ENCODE data around the gene MROH2A.
"Not testable (repeated sequence)": the region's sequence is repeated elsewhere in the genome, so short reads cannot be mapped to it uniquely, and the experiment has no call there.

The MROH2A gene, protein sequence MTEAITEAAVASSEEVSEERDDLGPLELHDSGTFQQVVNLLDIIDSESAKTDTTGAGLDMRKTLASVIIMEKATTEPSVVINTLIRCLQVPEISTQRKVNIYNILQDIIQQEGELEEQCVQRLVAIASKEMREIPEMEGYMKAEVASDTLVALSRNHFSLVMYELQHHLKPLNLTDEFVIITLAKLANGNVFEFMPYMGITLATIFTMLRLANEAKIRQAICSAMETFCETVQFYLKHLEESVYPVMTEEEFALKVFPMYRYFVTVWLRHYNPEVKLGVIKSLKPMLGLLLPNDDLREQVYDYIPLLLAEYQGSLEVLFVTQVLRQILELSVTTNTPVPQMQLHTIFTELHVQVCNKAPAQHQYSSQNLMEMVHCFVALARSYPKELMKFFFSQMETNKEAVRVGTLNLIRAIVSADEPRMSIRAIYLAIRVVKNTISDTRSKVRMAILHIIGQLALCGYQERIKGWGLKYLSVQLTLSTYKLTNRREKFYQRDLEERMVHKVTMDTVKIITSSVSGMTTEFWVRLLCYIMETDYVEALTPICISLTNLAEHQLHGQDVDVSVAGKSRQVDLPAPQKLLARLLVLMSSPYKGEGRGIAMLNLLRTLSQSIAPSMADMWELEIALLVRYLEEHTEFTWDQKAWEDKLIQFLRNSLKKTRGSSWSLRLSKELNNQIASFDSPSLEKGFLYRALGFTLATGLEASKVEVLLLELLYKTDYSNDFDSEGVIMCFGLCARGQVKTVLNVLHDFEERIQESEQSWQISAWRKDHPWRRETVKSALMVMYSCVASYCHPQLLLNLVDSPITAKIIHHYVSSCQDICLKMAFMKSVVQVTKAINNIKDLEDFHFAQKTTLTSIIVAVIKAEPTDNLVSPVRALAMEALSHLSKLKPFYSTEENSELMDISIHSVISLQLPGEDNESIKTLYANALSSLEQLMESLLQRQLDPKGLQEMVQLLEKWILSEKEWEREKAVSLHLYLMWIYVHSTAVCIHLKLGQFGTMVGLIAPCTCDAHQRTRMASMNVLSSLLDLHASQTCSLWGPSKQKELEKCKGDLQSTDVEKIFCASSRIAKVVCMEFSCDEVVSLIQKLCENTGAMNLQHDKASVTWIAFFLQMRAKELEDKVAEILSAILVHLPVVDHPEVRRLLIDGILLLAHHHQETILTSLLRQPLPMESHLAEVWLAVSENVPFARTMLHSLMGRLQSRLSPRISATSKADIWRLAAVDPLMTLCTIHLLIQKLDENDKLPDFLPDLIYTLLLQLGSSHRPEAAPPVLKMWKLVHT (N-terminal part only)

DNA sequence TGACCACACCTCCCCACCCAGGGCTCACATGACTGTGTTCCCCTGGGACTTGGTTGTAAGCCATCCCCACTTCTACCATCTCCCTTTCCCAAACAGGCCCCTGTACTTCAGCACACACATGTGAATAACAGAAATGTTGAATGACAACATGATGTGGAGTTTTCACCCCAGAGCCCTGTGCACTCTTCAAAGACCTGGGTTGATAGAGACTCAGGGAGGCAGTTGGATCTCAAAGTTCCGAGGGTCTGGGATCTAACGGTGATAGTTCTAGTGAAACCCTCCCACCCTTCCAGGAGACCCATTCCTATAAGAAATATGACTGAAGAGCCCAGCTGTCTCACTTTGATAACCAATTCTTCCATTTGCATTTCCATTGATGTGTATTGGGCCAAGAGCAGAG is at the start of gene MROH2A:
Gene MROH2A, plus strand, starts transcription at position 301 of the 400 bp plus-strand sequence. CDS start 1,029 bp downstream, outside the sequence.
- DNase-seq (ENCODE audit: low read depth in 2 of 2, low spot score in 1 of 2), result no peak

DNA sequence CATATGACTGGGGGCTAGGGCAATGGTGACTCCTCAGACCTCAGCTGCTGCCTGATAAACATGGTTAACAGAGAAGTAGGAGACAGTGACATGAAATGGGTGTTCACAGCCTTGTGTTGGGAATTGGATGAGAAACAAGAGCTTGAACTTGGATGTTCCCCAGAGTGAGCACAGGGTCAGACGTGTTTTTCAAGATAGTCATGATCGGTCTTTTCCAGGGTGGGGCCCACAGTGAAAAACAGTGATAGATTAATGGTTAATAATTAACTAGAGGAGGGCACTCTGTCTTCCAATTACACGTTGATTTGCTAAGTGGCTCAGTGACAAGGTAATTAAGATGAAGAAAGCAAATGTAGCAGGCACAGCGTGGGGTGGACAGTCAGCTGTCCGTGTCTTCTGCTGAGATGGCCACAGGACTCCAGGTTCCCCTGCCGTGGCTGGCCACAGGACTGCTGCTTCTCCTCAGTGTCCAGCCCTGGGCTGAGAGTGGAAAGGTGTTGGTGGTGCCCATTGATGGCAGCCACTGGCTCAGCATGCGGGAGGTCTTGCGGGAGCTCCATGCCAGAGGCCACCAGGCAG is 49.3 kb upstream of the MROH2A start, which contains the start of gene UGT1A3:
Gene UGT1A3, plus strand, starts transcription at position 320 of the 579 bp plus-strand sequence. Its CDS starts 85 bp downstream, at position 405.
- DNase-seq (ENCODE audit: low read depth in 2 of 2, low spot score in 1 of 2), result no peak

DNA sequence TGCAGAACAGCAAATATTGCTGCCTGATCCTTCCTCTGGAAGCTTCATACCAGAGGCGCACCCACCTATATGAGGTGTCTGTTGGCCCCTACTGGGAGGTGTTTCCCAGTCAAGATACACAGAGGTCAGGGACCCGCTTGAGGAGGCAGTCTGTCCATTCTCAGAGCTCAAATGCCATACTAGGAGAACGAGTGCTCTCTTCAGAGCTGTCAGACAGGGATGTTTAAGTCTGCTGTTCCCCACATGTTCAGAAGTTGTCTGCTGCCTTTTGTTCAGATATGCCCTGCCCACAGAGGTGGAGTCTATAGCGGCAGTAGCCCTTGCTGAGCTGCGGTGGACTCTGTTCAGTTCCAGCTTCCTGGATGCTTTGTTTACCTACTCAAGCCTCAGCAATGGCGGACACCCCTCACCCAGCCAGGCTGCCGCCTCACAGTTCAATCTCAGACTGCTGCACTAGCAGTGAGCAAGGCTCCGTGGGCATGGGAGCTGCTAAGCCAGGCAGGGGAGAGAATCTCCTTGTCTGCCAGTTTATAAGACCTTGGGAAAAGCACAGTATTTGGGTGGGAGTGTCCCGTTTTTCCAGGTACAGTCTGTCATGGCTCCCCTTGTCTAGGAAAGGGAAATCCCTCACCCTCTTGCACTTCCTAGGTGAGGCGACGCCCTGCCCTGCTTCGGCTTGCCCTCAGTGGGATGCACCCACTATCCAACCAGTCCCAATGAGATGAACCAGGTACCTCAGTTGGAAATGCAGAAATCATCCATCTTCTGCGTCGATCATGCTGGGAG is 41.1 kb upstream of the MROH2A start:
- not testable (repeated sequence) for DNase-seq (ENCODE audit: low read depth in 2 of 2, low spot score in 1 of 2)

DNA sequence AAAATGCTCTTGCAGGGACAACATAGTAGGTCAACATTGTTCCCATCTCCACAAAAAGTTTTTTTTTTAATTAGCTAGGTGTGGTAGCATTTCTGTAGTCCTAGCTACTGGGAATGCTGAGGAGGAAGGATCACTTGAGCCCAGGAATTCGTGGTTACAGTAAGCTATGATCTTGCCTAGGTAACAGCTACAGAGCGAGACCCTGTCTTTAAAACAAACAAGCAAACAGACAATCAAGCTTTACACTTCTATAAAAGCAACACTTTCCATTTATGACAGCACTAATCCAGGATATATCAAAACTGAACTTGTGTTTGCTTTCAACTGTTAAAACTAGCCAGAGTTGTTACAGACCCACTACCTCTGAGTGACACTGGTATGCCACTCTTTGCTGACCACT is 37.3 kb upstream of the MROH2A start:
- DNase-seq (ENCODE audit: low read depth in 2 of 2, low spot score in 1 of 2), result no peak

DNA sequence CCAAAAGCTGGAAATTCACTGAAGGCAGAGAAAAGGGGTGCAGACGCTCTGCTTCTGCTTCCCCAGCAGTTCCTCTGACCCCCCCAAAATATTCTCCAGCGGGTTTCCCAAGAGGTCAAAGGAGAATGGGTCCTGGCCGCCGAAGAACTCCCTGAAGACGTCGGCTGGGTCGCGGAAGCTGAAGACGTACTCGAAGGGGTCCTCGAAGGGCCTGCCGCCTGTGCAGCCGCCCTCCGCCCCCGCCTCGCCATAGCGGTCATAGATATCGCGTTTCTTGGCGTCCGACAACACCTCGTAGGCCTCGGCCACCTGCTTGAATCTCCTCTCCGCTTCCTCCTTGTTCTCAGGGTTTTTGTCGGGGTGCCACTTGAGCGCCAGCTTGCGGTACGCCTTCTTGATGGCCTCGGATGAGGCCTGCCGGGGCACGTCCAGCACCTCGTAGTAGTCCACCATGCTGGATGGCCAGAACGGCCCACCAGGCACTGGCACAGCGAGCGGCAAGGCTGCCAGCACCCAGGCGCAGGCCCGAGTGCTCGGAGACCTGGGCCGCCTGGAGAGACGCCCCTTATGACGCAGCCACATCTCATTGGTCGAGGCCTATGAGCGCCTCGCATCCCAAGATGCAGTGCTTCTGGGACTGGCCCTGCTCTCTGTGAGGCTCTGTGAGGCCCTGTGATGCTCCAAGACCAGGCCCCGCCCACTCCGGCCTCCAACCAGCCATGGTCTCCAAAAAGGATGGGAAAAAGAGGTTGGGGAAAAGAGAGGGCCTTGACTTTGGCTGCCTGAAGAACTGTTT is 34.5 kb upstream of the MROH2A start:
- DNase-seq (ENCODE audit: low read depth in 2 of 2, low spot score in 1 of 2), result no peak

DNA sequence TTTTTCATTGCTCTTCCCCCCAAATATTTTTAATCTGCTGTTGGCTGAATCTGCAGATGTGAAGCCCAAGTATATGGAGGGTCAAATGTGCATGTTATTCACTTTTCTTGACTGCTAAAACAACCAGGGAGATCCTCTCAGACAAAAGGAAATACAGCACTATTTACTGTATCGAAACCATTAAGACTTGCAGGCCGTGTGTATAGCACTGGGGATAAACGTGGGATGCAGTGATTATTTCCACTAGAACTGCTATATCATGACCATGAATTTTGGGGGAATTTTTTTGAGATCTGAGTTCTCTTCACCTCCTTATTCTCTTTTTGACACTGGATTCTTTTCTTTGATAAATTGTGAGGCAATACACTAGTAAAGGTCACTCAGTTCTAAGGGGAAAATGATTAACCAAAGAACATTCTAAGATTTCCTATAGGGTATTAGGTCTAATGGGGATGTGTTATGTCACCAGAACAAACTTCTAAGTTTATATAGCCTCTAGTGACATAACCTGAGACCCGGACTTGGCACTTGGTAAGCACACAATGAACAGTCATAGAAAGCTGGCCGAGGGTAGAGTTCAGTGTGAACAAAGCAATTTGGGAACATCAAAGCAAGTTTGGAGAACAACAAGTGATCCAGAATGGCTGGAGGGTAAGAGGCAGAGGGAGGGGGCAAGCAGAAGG is 32.9 kb upstream of the MROH2A start:
- DNase-seq (ENCODE audit: low read depth in 2 of 2, low spot score in 1 of 2), result no peak

DNA sequence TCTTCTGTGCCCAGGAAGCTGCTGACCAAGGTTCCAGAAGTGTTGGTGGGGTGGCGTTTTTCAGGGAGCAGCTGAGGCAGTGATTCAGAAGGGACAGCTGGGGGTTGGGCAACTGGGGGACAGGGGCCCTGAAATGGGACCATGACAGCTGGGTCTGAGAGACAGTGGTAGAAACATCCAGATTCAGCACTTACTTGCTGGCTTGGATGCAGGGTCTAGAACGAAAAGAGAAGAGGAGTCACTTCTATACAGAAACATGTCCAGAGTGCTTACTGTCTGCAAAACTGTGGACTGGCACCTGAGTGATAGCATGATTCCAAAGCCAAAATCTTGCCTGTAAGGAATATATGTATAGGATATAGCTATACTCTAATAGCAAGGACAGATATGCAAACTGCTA is 32.3 kb upstream of the MROH2A start:
- not testable (repeated sequence) for DNase-seq (ENCODE audit: low read depth in 2 of 2, low spot score in 1 of 2)

DNA sequence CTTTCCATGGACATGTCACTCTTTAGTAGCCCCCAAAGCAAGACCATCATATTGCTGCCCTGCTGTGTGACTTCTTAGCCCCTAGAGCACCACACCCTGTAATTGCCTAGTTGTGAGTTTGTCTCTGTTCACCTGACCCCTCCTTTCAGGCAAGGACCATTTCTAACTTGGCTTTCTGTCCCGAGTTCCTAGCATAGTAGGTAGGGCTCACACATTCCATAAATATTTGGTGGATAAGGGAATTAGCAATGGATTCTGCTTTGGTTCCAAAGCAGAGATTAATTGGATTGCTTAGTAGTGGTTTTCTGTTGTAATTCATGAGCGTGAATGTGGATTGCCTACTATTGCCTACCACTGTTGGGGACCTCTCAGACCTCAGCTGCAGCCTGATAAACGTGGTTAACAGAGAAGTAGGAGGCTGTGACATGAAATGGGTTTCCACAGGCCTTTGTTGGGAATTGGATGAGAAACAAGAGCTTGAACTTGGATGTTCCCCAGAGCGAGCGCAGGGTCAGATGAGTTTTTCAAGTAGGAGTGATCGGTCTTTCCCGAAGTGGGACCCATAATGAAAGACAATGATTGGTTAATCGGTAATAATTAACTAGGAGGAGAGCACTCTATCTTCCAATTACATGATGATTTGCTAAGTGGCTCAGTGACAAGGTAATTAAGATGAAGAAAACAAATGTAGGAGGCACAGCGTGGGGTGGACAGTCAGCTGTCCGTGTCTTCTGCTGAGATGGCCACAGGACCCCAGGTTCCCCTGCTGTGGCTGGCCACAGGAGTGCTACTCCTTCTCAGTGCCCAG is 31.5 kb upstream of the MROH2A start:
- DNase-seq (ENCODE audit: low read depth in 2 of 2, low spot score in 1 of 2), result no peak

DNA sequence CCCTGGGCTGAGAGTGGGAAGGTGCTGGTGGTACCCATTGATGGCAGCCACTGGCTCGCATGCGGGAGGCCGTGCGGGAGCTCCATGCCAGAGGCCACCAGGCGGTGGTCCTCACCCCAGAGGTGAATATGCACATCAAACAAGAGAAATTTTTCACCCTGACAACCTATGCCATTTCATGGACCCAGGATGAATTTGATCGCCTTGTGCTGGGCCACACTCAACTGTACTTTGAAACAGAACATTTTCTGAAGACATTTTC is 30.9 kb upstream of the MROH2A start:
- no peak for DNase-seq (ENCODE audit: low read depth in 2 of 2, low spot score in 1 of 2)

DNA sequence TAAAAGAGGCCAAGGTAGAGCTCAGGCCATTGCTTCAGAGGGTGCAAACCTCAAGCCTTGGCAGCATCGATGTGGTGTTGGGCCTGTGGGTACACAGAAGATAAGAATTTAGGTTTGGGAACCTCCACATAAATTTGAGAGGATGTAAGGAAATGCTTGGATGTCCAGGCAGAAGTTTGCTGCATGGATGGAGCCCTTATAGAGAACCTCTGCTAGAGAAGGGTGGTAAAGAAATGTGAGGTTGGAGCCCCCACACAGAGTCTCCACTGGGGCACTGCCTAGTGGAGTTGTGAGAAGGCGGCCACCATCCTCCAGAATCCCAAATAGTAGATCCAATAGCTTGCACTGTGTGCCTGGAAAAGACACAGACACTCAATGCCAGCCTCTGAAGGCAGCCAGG is 27.4 kb upstream of the MROH2A start:
- DNase-seq (ENCODE audit: low read depth in 2 of 2, low spot score in 1 of 2), result not testable (repeated sequence)

DNA sequence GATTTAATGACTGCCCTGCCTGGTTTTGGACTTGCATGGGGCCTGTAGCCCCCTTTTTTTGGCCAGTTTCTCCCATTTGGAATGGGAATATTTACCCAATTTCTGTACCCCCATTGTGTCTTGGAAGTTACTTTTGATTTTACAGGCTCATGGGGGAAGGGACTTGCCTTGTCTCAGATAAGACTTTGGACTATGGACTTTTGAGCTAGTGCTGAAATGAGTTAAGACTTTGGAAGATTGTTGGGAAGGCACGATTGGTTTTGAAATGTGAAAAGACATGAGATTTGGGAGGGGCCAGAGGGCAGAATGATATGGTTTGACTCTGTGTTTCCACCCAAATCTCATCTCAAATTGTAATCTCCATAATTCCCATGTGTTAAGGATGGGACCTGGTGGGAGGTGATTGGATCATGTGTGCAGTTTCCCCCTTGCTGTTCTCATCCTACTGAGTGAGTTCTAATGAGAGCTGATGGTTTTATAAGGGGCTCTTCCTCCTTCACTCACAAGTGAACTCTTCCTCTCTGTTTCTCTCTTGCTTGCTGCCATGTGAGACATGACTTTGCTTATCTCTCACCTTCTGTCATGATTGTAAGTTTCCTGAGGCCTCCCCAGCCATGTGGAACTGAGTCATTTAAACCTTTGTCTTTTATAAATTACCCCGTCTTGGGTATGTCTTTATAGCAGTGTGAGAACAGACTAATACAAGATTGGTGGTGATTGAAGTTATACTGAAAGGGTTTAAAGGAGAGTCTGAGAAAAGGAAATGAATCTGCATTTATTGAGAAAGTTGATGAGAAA is 26.7 kb upstream of the MROH2A start:
- not testable (repeated sequence) for DNase-seq (ENCODE audit: low read depth in 2 of 2, low spot score in 1 of 2)

DNA sequence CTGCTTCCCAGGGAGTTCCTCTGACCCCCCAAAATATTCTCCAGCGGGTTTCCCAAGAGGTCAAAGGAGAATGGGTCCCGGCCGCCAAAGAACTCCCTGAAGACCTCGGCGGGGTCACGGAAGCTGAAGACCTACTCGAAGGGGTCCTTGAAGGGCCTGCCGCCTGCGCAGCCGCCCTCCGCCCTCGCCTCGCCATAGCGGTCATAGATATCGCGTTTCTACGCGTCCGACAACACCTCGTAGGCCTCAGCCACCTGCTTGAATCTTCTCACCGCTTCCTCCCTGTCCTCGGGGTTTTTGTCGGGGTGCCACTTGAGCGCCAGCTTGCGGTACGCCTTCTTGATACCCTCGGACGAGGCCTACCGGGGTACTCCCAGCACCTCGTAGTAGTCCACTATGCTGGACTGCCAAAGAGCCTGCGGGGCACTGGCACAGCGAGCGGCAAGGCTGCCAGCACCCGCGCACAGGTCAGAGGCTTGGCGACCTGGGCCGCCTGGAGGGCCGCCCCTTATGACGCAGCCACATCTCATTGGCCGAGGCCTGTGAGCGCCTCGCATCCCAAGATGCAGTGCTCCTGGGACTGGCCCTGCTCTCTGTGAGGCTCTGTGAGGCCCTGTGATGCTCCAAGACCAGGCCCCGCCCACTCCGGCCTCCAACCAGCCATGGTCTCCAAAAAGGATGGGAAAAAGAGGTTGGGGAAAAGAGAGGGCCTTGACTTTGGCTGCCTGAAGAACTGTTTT is 23.1 kb upstream of the MROH2A start:
- no peak for DNase-seq (ENCODE audit: low read depth in 2 of 2, low spot score in 1 of 2)

DNA sequence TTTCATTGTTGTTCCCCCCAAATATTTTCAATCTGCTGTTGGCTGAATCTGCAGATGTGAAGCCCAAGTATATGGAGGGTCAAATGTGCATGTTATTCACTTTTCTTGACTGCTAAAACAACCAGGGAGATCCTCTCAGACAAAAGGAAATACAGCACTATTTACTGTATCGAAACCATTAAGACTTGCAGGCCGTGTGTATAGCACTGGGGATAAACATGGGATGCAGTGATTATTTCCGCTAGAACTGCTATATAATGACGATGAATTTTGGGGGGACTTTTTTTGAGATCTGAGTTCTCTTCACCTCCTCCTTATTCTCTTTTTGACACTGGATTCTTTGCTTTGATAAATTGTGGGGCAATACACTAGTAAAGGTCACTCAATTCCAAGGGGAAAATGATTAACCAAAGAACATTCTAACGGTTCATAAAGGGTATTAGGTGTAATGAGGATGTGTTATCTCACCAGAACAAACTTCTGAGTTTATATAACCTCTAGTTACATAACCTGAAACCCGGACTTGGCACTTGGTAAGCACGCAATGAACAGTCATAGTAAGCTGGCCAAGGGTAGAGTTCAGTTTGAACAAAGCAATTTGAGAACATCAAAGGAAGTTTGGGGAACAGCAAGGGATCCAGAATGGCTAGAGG is 21.6 kb upstream of the MROH2A start:
- DNase-seq (ENCODE audit: low read depth in 2 of 2, low spot score in 1 of 2), result no peak

DNA sequence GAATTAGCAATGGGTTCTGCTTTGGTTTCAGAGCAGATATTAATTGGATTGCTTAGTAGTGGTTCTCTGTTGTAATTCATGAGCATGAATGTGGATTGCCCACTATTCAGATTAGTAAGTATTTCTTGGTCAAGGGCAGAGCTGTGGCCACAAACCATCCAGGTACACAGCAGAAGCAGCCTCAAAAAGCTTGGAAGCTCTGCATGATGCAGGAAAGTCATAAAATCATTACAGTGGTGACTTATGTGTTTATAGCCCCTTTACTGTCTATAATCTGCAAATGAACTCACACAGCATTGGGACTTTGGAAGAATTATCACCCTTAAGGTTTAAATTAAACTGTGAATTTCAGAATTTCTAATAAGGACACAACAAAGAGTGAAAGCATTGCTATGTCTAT is 20.0 kb upstream of the MROH2A start:
- no peak for DNase-seq (ENCODE audit: low read depth in 2 of 2, low spot score in 1 of 2)

DNA sequence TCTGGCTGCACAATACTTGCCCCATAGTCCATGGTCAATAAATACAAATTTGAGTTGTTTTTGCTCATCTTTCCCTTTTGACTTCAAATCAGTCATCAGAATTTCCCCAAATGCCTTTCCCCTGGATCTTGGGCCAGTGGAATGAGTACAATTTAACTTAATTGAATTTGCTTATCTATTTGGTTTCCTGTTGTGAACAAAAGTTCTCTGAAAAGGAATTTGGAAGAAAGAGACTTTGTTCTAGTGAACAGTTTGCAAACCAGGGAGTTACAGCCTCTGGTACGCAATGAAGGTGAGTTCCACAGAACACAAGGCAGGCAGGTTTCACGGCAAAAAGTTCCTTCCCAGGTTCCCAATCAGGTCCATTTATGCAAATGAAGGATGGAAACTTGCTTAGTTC is 19.3 kb upstream of the MROH2A start:
- no peak for DNase-seq (ENCODE audit: low read depth in 2 of 2, low spot score in 1 of 2)

DNA sequence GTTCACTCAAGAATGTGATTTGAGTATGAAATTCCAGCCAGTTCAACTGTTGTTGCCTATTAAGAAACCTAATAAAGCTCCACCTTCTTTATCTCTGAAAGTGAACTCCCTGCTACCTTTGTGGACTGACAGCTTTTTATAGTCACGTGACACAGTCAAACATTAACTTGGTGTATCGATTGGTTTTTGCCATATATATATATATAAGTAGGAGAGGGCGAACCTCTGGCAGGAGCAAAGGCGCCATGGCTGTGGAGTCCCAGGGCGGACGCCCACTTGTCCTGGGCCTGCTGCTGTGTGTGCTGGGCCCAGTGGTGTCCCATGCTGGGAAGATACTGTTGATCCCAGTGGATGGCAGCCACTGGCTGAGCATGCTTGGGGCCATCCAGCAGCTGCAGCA is 18.1 kb upstream of the MROH2A start, which contains the start of gene UGT1A1:
Gene UGT1A1, plus strand, starts transcription at position 228 of the 400 bp plus-strand sequence. Its CDS starts 18 bp downstream, at position 246.
- DNase-seq (ENCODE audit: low read depth in 2 of 2, low spot score in 1 of 2), result no peak

Measured in stimulated activated CD8-positive, alpha-beta memory T cell treated with anti-CD3 and anti-CD28 coated beads, Interleukin-4, amount 100 ng/mL, for 1 hour (primary cell).